Smooth muscle cell (in vitro differentiated cells): ENCODE data around the gene ST3GAL3. TPM values are rescaled to one million over a fixed set of nuclear protein-coding genes. Genes with fewer than 3 reads are reported as not detected.

Experiments
- DNase-seq: peaks from one replicate; lab custom pipeline; 2025; ENCODE audit not compliant: unreplicated experiment; lab: John Stamatoyannopoulos, UW
- H2AFZ ChIP-seq: fragments of 200-600 bp; sonication (generic); 2 replicates; pipeline ENCODE4 v1.6.0; 2016; ENCODE audit warnings: antibody characterized with exemption, low read depth, mild to moderate bottlenecking
- H3F3A ChIP-seq: fragments of 200-600 bp; sonication (generic); 2 replicates; pipeline ENCODE4 v1.6.0; 2017; ENCODE audit warnings: antibody characterized with exemption, low read depth
- H3K27ac ChIP-seq: fragments of 200-600 bp; sonication (generic); 2 replicates; pipeline ENCODE4 v1.5.1; 2016; ENCODE audit warnings: low read depth, mild to moderate bottlenecking
- H3K27me3 ChIP-seq: fragments of 200-600 bp; sonication (generic); 2 replicates; pipeline ENCODE4 v1.6.1; 2016; ENCODE audit warnings: low read depth, mild to moderate bottlenecking
- H3K36me3 ChIP-seq: fragments of 200-600 bp; sonication (generic); 2 replicates; pipeline ENCODE4 v1.5.1; 2016; ENCODE audit warnings: low read depth
- H3K4me1 ChIP-seq: fragments of 200-600 bp; sonication (generic); 2 replicates; pipeline ENCODE4 v1.5.1; 2016; ENCODE audit warnings: low read depth
- H3K4me2 ChIP-seq: fragments of 200-600 bp; sonication (generic); 2 replicates; pipeline ENCODE4 v1.6.0; 2016; ENCODE audit warnings: mild to moderate bottlenecking
- H3K4me3 ChIP-seq: fragments of 200-600 bp; sonication (generic); 2 replicates; pipeline ENCODE4 v1.5.1; 2016; ENCODE audit warnings: mild to moderate bottlenecking
- H3K79me2 ChIP-seq: fragments of 200-600 bp; sonication (generic); 2 replicates; pipeline ENCODE4 v1.6.0; 2016; ENCODE audit warnings: low read depth, mild to moderate bottlenecking
- H3K9ac ChIP-seq: fragments of 200-600 bp; sonication (generic); 2 replicates; pipeline ENCODE4 v1.6.0; 2016; ENCODE audit warnings: low read depth
- H3K9me3 ChIP-seq: fragments of 200-600 bp; sonication (generic); replicated peaks from 2 replicates; pipeline ENCODE4 v1.5.1; 2016; ENCODE audit warnings: low read depth
- H4K20me1 ChIP-seq: fragments of 200-600 bp; sonication (generic); 2 replicates; pipeline ENCODE4 v1.6.0; 2016; ENCODE audit warnings: low read depth
- CTCF ChIP-seq: fragments of 200-600 bp; sonication (generic); IDR thresholded peaks from 2 replicates; pipeline ENCODE4 v1.5.1; 2017; ENCODE audit warnings: borderline replicate concordance, mild to moderate bottlenecking, antibody characterized with exemption; ENCODE audit not compliant: insufficient read depth, poor library complexity, severe bottlenecking
- WGBS: methylation state at CpG from one replicate; pipeline ENCODE4 v1.1.7; 2016; ENCODE audit warnings: low lambda C conversion rate; 5-methylcytosine and 5-hydroxymethylcytosine counted together
- polyA plus RNA-seq: library from polyadenylated mRNA; unstranded; fragments of >200 nt; fragmentation: Nextera tagmentation; extraction: Ambion mirVana; gene quantifications from 2 replicates; pipeline ENCODE4 v1.2.1, GENCODE V29; 2016
- total RNA-seq: library from RNA; depleted of rRNA; stranded (reverse); fragments of >200 nt; gene quantifications from 2 replicates; pipeline ENCODE4 v1.2.3, GENCODE V29; 2014

ST3GAL3 gene
- total and polyA plus RNA-seq, 2 experiments from 2014 or later, result 16.0 to 16.6 TPM

- WGBS, result 94% methylated on average over 2 of the region's 2 CpGs
- Histone ChIP-seq H3K4me1 (peaks cover 4% of the 10 kb centered on the region), H3K9ac (no peak overlapping the region), H2AFZ (no peak overlapping the region), H3K27me3 (no peaks in the 10 kb centered on the region), H3K79me2 (no peaks in the 10 kb centered on the region), H3K4me2 (no peak overlapping the region), H3K36me3 (no peaks in the 10 kb centered on the region), H3F3A (no peaks in the 10 kb centered on the region), H3K4me3 (no peak overlapping the region), H3K9me3 (no peaks in the 10 kb centered on the region), H3K27ac (no peak overlapping the region), H4K20me1 (no peaks in the 10 kb centered on the region)
- DNase-seq, result no peak
- no peak for TF ChIP-seq CTCF
Observed at GRCh38 chr1:43879996-43880395, 172.7 kb downstream of the ST3GAL3 start.

- TF ChIP-seq CTCF, result no peak
- no peaks in the 10 kb centered on the region for H4K20me1 ChIP-seq
- DNase-seq, result no peak
- no peak overlapping the region for H2AFZ ChIP-seq
- 93% methylated on average over 5 of the region's 5 CpGs for WGBS
- H3K9me3 ChIP-seq, result no peaks in the 10 kb centered on the region
- no peak overlapping the region for H3K27ac ChIP-seq
- no peak overlapping the region for H3K4me2 ChIP-seq
- H3F3A ChIP-seq, result no peaks in the 10 kb centered on the region
- H3K36me3 ChIP-seq, result no peaks in the 10 kb centered on the region
- H3K4me1 ChIP-seq, result peaks cover 6% of the 10 kb centered on the region
- H3K9ac ChIP-seq, result no peak overlapping the region
- no peak overlapping the region for H3K4me3 ChIP-seq
- no peaks in the 10 kb centered on the region for H3K79me2 ChIP-seq
- H3K27me3 ChIP-seq, result no peaks in the 10 kb centered on the region
Observed at GRCh38 chr1:43880604-43881003, 173.3 kb downstream of the ST3GAL3 start.

- no peaks in the 10 kb centered on the region for H3K27me3 ChIP-seq
- no peaks in the 10 kb centered on the region for H3K79me2 ChIP-seq
- H3K36me3 ChIP-seq, result no peaks in the 10 kb centered on the region
- no peaks in the 10 kb centered on the region for H4K20me1 ChIP-seq
- WGBS, result 70% methylated on average over 4 of the region's 4 CpGs
- no peak overlapping the region for H3K4me3 ChIP-seq
- TF ChIP-seq CTCF, result no peak
- DNase-seq, result no peak
- H3K9me3 ChIP-seq, result no peaks in the 10 kb centered on the region
- H3K27ac ChIP-seq, result no peak overlapping the region
- H3K4me2 ChIP-seq, result no peak overlapping the region
- H3K4me1 ChIP-seq, result peaks cover 6% of the 10 kb centered on the region
- no peak overlapping the region for H3K9ac ChIP-seq
- no peaks in the 10 kb centered on the region for H3F3A ChIP-seq
- H2AFZ ChIP-seq, result no peak overlapping the region
Observed at GRCh38 chr1:43881415-43881814, 174.1 kb downstream of the ST3GAL3 start.

- WGBS, result 98% methylated on average over 4 of the region's 4 CpGs
- TF ChIP-seq CTCF, result no peak
- Histone ChIP-seq H3K9me3 (no peaks in the 10 kb centered on the region), H3F3A (no peaks in the 10 kb centered on the region), H3K9ac (no peak overlapping the region), H2AFZ (no peak overlapping the region), H3K27me3 (no peaks in the 10 kb centered on the region), H4K20me1 (no peaks in the 10 kb centered on the region), H3K79me2 (no peaks in the 10 kb centered on the region), H3K27ac (no peak overlapping the region), H3K4me3 (no peak overlapping the region), H3K4me2 (no peak overlapping the region), H3K4me1 (peaks cover 10% of the 10 kb centered on the region), H3K36me3 (no peaks in the 10 kb centered on the region)
- DNase-seq, result no peak
Observed at GRCh38 chr1:43882763-43883162, 175.4 kb downstream of the ST3GAL3 start.
